GM12865 (cell line): ENCODE measurements around the gene SPATA33.
"Not testable (repeated sequence)": the region's sequence is repeated elsewhere in the genome, so short reads cannot be mapped to it uniquely, and the experiment has no call there.

Experiments used
- DNase-seq: peaks from one replicate; pipeline ENCODE4 v3.0.0; 2010; ENCODE audit warnings: low read depth
- H3K4me3 ChIP-seq: 2 replicates; pipeline ENCODE4 v1.5.1; 2011; ENCODE audit warnings: mild to moderate bottlenecking, low read depth, low read length, control low read depth
- TF ChIP-seq, protein P1 (sequence below): IDR thresholded peaks from 2 replicates; pipeline ENCODE4 v1.5.1; 2011; ENCODE audit warnings: low read length, control low read depth, low read depth, inconsistent platforms; ENCODE audit not compliant: insufficient read depth; ENCODE audit errors: missing control alignments

The SPATA33 gene

DNA sequence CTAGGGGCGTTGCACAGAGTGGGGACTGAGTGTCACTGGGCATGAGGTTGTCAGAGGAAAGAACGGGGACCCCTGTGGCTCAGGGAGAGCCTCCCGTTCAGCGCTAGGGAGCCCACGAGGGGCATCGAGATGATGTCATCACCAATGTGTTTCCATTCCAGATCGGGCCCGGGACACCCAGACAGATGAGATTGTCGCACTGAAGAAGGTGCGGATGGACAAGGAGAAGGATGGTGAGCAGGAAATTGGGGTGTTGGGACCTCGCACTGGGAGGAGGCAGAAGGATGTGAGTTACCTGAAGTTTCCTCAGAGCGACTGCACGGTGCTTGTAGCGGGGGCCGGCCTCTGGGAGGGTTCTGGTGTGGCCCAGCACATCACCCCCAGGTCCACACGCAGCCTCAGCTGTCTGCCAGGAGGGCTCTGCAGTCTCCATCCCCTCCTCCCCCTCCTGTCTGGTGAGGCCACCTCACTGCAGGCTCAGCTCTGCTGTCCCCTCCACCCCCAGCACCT is 32.8 kb downstream of the SPATA33 start:
- no peak for DNase-seq
- no peak overlapping the region for H3K4me3 ChIP-seq
- TF ChIP-seq, protein P1, sequence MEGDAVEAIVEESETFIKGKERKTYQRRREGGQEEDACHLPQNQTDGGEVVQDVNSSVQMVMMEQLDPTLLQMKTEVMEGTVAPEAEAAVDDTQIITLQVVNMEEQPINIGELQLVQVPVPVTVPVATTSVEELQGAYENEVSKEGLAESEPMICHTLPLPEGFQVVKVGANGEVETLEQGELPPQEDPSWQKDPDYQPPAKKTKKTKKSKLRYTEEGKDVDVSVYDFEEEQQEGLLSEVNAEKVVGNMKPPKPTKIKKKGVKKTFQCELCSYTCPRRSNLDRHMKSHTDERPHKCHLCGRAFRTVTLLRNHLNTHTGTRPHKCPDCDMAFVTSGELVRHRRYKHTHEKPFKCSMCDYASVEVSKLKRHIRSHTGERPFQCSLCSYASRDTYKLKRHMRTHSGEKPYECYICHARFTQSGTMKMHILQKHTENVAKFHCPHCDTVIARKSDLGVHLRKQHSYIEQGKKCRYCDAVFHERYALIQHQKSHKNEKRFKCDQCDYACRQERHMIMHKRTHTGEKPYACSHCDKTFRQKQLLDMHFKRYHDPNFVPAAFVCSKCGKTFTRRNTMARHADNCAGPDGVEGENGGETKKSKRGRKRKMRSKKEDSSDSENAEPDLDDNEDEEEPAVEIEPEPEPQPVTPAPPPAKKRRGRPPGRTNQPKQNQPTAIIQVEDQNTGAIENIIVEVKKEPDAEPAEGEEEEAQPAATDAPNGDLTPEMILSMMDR: no peak

DNA sequence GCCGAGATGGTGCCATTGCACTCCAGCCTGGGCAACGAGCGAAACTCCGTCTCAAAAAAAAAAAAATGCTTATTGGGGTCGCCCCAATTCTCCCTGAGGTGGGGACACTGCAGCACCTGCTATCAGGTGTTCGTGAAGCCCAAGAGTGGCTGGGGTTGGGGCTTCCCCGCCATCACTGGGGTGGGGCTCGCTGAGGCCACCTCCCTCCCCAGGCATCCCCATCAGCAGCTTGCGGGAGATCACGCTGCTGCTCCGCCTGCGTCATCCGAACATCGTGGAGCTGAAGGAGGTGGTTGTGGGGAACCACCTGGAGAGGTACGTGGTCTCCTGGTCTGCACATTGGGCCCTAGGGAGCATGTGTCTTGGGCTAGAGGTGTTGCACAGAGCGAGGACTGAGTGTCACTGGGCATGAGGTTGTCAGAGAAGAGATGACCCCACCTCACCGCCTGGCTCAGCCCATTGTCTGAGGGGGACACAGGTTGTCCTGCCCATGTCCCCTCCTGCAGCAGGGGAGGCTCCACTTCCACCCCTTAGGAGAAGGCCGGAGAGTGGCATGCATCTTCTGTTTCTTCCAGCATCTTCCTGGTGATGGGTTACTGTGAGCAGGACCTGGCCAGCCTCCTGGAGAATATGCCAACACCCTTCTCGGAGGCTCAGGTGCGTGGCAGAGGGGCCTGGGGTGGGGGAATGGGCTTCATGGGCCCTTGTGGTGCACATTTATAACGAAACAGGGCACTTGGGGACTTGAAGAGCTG is 33.8 kb downstream of the SPATA33 start:
- H3K4me3 ChIP-seq: no peak overlapping the region
- TF ChIP-seq, protein P1: no peak
- no peak for DNase-seq

DNA sequence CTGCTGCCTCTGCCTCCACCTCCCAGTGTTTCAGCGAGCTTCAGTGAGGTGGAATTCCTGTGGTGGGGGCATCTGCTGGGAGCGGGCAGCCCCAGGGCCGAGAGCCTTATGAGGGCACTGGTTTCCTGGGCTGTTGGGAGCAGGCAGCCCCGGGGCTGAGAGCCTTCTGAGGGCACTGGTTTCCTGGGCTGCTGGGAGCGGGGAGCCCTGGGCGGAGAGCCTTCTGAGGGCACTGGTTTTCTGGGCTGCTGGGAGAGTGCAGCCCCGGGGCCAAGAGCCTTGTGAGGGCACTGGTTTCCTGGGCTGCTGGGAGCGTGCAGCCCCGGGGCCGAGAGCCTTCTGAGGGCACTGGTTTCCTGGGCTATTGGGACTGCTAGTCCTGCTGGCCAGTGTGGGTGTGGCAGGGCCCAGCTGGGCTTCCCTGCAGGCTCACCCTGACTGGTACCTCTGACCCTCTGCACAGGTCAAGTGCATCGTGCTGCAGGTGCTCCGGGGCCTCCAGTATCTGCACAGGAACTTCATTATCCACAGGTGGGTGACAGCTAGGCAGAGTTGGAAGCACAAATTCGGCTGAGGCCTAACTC is 34.4 kb downstream of the SPATA33 start:
- DNase-seq: no peak

DNA sequence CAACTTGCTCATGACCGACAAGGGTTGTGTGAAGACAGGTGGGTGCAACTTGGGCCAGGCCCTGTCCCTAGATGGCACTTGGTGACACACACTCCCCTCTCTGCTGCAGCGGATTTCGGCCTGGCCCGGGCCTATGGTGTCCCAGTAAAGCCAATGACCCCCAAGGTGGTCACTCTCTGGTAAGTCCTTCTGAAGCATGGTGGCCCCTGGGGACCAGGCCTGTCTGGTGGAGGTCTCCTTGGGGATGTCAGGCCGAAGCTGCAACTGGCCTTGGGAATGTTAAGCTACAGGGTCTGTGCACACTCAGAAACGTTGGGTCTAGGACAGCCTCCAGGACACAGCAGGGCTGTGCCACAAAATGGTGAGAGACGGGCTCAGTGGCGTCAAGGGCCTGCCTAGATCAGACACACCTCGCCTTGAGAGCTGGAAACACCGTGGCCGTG is 35.7 kb downstream of the SPATA33 start:
- DNase-seq: no peak
- H3K4me3 ChIP-seq: no peak overlapping the region
- TF ChIP-seq, protein P1: no peak

More for the DNA sequence above, 34.4 kb downstream of the SPATA33 start:
- no peak overlapping the region for H3K4me3 ChIP-seq
- TF ChIP-seq, protein P1: no peak

DNA sequence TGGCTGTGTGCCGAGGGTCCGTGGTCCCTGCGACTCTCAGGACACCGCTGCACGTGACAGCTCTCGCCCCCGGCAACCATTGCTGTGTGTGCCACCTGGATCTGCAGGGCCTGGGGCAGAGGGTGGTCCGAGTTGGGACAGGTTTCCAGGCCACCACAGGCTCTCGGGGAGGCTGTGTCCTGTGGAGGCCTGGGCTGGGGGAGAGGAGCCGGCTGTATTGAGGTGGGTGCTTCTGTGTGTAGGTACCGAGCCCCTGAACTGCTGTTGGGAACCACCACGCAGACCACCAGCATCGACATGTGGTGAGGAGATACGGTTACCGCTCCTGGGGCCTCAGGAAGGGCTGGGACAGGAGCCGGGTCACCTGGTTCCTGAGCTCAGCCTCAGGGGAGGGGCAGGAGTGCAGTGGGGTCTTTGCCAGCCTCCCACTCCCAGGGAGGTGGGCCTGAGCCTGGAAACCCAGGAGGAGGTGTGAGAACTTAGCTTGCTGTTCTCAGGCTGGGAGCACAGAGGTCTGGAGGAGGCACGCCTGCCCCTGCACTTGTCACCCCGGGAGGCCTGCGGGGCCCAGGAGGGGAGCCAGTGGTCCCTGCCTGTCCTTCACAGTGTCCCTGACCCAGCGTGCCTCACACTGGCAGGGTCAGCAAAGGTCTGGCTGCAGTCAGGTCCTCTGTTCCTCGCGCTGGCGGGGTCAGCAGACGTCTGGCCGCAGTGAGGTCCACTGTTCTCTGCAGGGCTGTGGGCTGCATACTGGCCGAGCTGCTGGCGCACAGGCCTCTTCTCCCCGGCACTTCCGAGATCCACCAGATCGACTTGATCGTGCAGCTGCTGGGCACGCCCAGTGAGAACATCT is 36.5 kb downstream of the SPATA33 start:
- DNase-seq: no peak
- H3K4me3 ChIP-seq: no peak overlapping the region
- TF ChIP-seq, protein P1: no peak

DNA sequence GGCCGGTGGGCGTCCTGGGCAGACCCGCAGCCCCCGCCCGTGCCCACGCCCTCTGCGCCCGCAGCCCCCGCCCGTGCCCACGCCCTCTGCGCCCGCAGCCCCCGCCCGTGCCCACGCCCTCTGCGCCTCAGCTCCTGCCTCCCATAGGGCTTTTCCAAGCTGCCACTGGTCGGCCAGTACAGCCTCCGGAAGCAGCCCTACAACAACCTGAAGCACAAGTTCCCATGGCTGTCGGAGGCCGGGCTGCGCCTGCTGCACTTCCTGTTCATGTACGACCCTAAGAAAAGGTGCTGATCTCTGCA is 37.1 kb downstream of the SPATA33 start:
- not testable (repeated sequence) for DNase-seq, H3K4me3 ChIP-seq

DNA sequence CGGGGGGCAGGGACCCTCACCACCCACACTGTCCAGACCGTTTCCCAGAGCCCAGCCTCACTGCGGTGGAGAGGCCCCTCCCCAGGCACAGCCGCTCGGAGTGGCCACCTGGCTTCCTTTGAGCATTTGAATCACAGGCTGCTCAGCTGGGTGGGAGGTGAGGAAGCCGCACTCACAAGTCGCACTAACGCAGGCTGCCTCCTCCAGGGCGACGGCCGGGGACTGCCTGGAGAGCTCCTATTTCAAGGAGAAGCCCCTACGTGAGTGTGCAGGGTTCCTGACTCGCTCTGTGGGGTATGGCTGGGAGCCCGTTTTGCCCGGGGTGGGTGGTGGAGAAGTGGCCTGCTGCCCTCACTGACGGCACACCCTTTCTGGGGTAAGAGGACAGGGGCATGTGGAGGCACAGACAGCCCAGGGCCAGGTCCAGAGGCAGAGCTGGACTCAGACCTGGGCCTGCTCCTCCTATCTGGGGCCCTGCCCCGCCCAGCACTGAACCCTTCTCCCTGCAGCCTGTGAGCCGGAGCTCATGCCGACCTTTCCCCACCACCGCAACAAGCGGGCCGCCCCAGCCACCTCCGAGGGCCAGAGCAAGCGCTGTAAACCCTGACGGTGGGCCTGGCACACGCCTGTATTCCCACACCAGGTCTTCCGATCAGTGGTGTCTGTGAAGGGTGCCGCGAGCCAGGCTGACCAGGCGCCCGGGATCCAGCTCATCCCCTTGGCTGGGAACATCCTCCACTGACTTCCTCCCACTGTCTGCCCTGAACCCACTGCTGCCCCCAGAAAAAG is 37.6 kb downstream of the SPATA33 start:
- TF ChIP-seq, protein P1: no peak
- no peak overlapping the region for H3K4me3 ChIP-seq
- DNase-seq: no peak
